Vagina (tissue), 2 donors: ENCODE measurements around the gene FEV.

Experiments
- CTCF ChIP-seq, 3 experiments: fragments of 450-650 bp in 2 of 3; fragments of 200-600 bp in 1 of 3; sonication (generic) in 1 of 3; IDR thresholded peaks; one replicate each; pipeline ENCODE4 v1.5.1; 2017 to 2019; ENCODE audit warnings: antibody characterized with exemption in 3 of 3, mild to moderate bottlenecking in 2 of 3, moderate library complexity in 2 of 3
- POLR2A ChIP-seq, 2 donors: fragments of 450-650 bp; IDR thresholded peaks; one replicate each; pipeline ENCODE4 v1.6.1; 2017; ENCODE audit warnings: antibody characterized with exemption in 2 of 2, mild to moderate bottlenecking in 2 of 2, moderate library complexity in 2 of 2

DNA sequence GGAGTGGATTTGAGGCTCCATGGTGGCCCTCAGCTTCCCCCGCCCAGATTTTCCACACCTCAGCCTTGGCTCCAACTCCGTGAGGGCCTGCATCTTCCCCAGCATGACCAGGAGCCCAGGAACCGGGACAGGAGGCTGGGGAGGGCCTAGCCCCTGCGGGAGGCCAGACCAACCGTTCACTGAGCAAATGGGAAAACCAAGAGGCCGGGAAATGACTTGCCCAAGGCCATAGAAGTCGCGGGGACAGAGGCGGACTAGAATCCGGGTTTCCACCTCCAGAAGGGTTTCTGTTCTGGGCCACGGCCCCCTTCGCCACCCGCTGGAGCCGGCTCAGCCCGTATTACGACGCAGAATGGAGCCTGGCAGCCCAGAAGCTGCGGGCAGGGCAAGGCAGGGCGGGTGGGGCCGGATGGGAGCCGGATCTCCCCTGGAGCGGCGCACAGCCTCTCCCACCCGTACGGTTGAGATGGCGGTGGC lies 16.2 kb upstream of the FEV start:
- TF ChIP-seq CTCF (IDR thresholded peaks at IDR 0.05) (no peak), POLR2A (IDR thresholded peaks at IDR 0.05) (no peak)
